T-cell (primary cell): ENCODE measurements around the gene BMERB1. TPM values are rescaled to one million over a fixed set of nuclear protein-coding genes. Genes with fewer than 3 reads are reported as not detected.

Source experiments
- ATAC-seq, 4 experiments: fragments of 200-7000 bp in 3 of 4; fragments of 150-1000 bp in 1 of 4; cut with Tn5 transposase; replicated peaks in 1 of 4; 1 replicate in 3 of 4; 2 replicates in 1 of 4; pipeline ENCODE4 v1.10.0; 2021; ENCODE audit warnings: moderate library complexity in 3 of 4, mild to moderate bottlenecking in 2 of 4, moderate number of reproducible peaks in 1 of 4
- CTCF ChIA-PET, 2 donors: fragments of 300-600 bp; sonication (Branson Sonifier 250); formaldehyde crosslinking; loops; one replicate each; lab custom pipeline; 2022; ENCODE audit warnings: antibody characterized with exemption in 2 of 2; lab: Charles Lee
- POLR2A ChIA-PET, 2 donors: fragments of 300-600 bp; sonication (Branson Sonifier 250); formaldehyde crosslinking; loops; one replicate each; lab custom pipeline; 2022; ENCODE audit warnings: antibody characterized with exemption in 2 of 2; lab: Charles Lee
- DNase-seq, 35 experiments: peaks; one replicate each; pipeline versions ENCODE4 v3.0.0 to v3.0.0-alpha.2; 2013 to 2023
- H3K27ac ChIP-seq: one replicate; pipeline ENCODE4 v1.5.1; 2013; ENCODE audit warnings: low read length
- H3K27me3 ChIP-seq, 2 experiments: replicated peaks in 1 of 2; 1 replicate in 1 of 2; 2 replicates in 1 of 2; pipeline versions ENCODE4 v1.6.1 to v1.7.0; 2013; ENCODE audit warnings: low read length in 1 of 2, mixed read lengths in 1 of 2; ENCODE audit not compliant: control insufficient read depth in 2 of 2, insufficient read depth in 2 of 2; ENCODE audit errors: extremely low read depth in 1 of 2
- H3K36me3 ChIP-seq, 2 donors: 1 replicate in 1 of 2; 2 replicates in 1 of 2; pipeline versions ENCODE4 v1.6.1 to v1.7.0; 2013; ENCODE audit warnings: low read length in 1 of 2; ENCODE audit not compliant: control insufficient read depth in 2 of 2, insufficient read depth in 1 of 2; ENCODE audit errors: extremely low read depth in 1 of 2
- H3K4me1 ChIP-seq, 2 experiments: 1 replicate in 1 of 2; 2 replicates in 1 of 2; pipeline versions ENCODE4 v1.6.1 to v1.7.0; 2013; ENCODE audit warnings: low read length in 2 of 2, mixed read lengths in 1 of 2; ENCODE audit not compliant: insufficient read depth in 2 of 2, control insufficient read depth in 1 of 2; ENCODE audit errors: extremely low read depth in 1 of 2
- H3K4me3 ChIP-seq, 2 donors: 1 replicate in 1 of 2; 2 replicates in 1 of 2; pipeline versions ENCODE4 v1.5.1 to v1.7.0; 2013; ENCODE audit warnings: mild to moderate bottlenecking in 2 of 2, low read length in 1 of 2, moderate library complexity in 1 of 2; ENCODE audit not compliant: control insufficient read depth in 1 of 2; ENCODE audit errors: extremely low read depth in 1 of 2
- H3K9me3 ChIP-seq: 2 replicates; pipeline ENCODE4 v1.7.0; 2013
- H3K27ac Mint-ChIP-seq, 2 donors: one replicate each; pipeline ENCODE4 v1.8.0; 2020 to 2021; ENCODE audit warnings: mild to moderate bottlenecking in 2 of 2, mixed read lengths in 2 of 2
- H3K27me3 Mint-ChIP-seq, 2 donors: one replicate each; pipeline ENCODE4 v1.8.0; 2021 to 2022; ENCODE audit warnings: mixed read lengths in 2 of 2
- H3K36me3 Mint-ChIP-seq: one replicate; pipeline ENCODE4 v1.8.0; 2021; ENCODE audit warnings: mixed read lengths
- H3K4me1 Mint-ChIP-seq, 3 donors: one replicate each; pipeline ENCODE4 v1.8.0; 2020 to 2022; ENCODE audit warnings: mixed read lengths in 3 of 3, mild to moderate bottlenecking in 1 of 3
- H3K4me3 Mint-ChIP-seq, 3 donors: one replicate each; pipeline ENCODE4 v1.8.0; 2020 to 2022; ENCODE audit warnings: mild to moderate bottlenecking in 3 of 3, mixed read lengths in 3 of 3, moderate library complexity in 3 of 3
- H3K9me3 Mint-ChIP-seq, 3 donors: one replicate each; pipeline ENCODE4 v1.8.0; 2020 to 2022; ENCODE audit warnings: mixed read lengths in 3 of 3
- WGBS: methylation state at CpG from one replicate; pipeline ENCODE4 v1.1.5; 2013; ENCODE audit warnings: missing lambda C conversion rate; ENCODE audit not compliant: insufficient coverage; 5-methylcytosine and 5-hydroxymethylcytosine counted together
- total RNA-seq, 35 experiments: library from RNA in 6 of 35; stranded (reverse) in 6 of 35; fragments of 120-200 nt in 1 of 35; gene quantifications; one replicate each; pipeline versions ENCODE4 v1.2.1 to v1.2.4 and lab custom pipeline; 2013 to 2026

The BMERB1 gene
- total RNA-seq, 5 donors from 2014 or later (not counting 1 experiment from before 2014, with no cell fraction given): 2.1 to 9.6 (median 5.6) TPM

DNA sequence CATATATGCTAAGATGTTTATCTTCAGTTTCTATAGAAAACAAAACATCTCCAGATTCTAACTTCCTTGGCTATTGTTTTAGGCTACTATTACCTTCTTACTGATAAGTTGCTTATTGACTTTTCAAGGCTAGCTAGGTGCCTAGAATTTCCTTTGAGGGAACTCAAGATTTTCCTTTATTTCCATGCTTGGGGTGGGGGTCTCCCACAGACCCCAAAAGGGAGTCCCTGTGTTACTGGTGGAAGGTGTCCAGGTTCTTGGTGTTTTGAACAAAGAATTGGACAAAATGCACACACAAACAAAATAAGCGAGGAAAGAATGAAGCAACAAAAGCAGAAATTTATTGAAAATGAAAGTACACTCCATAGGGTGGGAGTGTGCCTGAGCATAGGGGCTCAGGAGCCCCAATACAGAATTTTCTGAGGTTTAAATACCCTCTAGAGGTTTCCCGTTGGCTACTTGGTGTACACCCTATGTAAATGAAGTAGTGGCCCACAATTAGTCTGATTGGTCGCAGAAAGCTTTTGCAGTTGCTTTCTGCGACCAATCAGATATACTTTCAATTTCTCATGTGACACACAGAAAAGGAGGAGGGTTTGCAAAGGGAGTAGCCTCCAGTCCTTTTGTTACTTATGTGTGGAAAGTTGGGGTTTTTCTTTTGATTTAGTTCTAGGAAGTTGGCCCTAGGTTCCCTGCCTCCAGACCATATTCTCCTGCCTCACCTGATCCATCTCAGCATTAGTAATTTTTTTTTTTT, 141.1 kb downstream of the BMERB1 start:
- Histone ChIP-seq H3K9me3 (no peaks in the 10 kb centered on the region), H3K4me1 (no peaks in the 10 kb centered on the region), H3K27ac (no peak overlapping the region), H3K36me3 (no peaks in the 10 kb centered on the region), H3K27me3 (no peaks in the 10 kb centered on the region), H3K4me3 (no peak overlapping the region)
- no peak for DNase-seq
- no peak for ATAC-seq
- Mint-ChIP-seq H3K4me3 (no peak overlapping the region), H3K36me3 (peaks cover 9% of the 10 kb centered on the region), H3K9me3 (no peaks in the 10 kb centered on the region), H3K4me1 (peaks cover 0 to 3% (median 0%) of the 10 kb centered on the region in 3 donors), H3K27ac (peak overlapping the region in 1 of 2 donors; percentile 55), H3K27me3 (no peaks in the 10 kb centered on the region)
- ChIA-PET POLR2A (no interaction called here), CTCF (no interaction called here)
- 100% methylated on average over 1 of the region's 4 CpGs for WGBS

- H3K4me3 ChIP-seq: no peak overlapping the region
- Mint-ChIP-seq H3K4me3 (no peak overlapping the region), H3K27me3 (no peaks in the 10 kb centered on the region), H3K4me1 (peaks cover 0 to 7% (median 5%) of the 10 kb centered on the region in 3 donors), H3K9me3 (no peaks in the 10 kb centered on the region), H3K36me3 (peaks cover 10% of the 10 kb centered on the region), H3K27ac (no peak overlapping the region)
- H3K4me1 ChIP-seq: peaks cover 0 to 2% of the 10 kb centered on the region in 2 experiments
- no peaks in the 10 kb centered on the region for H3K27me3 ChIP-seq
- no peak overlapping the region for H3K27ac ChIP-seq
- WGBS: 92% methylated on average over 7 of the region's 20 CpGs
- DNase-seq (no peak), ATAC-seq (no peak)
- H3K9me3 ChIP-seq: no peaks in the 10 kb centered on the region
- ChIA-PET POLR2A (no interaction called here), CTCF (no interaction called here)
- no peaks in the 10 kb centered on the region for H3K36me3 ChIP-seq
These were observed 142.9 kb downstream of the BMERB1 start for GRCh38 chr16:15576960-15577958.

- Histone ChIP-seq H3K27me3 (no peaks in the 10 kb centered on the region), H3K4me3 (no peak overlapping the region), H3K4me1 (peaks cover 0 to 2% of the 10 kb centered on the region in 2 experiments), H3K27ac (no peak overlapping the region), H3K36me3 (no peaks in the 10 kb centered on the region), H3K9me3 (no peaks in the 10 kb centered on the region)
- H3K4me3 Mint-ChIP-seq: no peak overlapping the region
- ChIA-PET POLR2A (no interaction called here), CTCF (interaction anchor here in 1 of 2 donors (0.6 kb wide), 1 partner anchor 614 kb away, joined by 8 read pairs; no protein-coding TSS in a partner anchor)
- no peaks in the 10 kb centered on the region for H3K9me3 Mint-ChIP-seq
- no peak overlapping the region for H3K27ac Mint-ChIP-seq
- H3K27me3 Mint-ChIP-seq: no peaks in the 10 kb centered on the region
- 74% methylated on average over 4 of the region's 4 CpGs for WGBS
- H3K36me3 Mint-ChIP-seq: peaks cover 10% of the 10 kb centered on the region
- H3K4me1 Mint-ChIP-seq: peaks cover 0 to 7% (median 5%) of the 10 kb centered on the region in 3 donors
- ATAC-seq (no peak), DNase-seq (no peak)
These were observed 144.4 kb downstream of the BMERB1 start for GRCh38 chr16:15578824-15579223.

DNA sequence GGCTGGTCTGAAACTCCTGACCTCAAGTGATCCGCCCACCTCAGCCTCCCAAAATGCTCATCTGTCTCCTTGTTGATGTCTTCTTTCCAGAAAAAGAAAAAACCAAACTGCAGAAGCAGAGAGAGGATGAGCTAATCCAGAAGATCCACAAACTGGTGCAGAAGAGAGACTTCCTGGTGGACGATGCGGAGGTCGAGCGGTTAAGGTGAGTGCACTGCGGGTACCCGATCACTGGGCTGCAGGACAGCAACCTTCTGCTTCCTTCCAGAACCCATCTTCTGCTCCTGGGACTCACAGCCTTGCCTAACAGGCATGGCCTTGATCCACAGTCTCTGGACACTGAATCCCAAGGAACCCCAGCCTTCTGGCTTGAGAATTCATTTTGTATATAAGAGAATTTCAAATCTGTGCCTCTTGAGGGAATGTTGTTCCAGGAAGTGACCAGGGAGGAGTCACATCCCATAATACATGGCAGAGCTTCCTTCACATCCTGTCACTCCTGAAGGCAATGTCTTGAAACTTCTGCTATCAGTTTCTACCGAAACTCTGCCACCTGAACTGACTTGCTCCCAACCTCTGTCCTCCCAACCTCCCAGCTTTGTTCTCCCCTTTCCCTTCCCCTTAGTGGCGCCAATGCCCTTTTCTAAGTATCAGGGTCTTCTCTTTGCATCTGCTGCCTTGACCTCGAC, 146.9 kb downstream of the BMERB1 start:
- H3K36me3 Mint-ChIP-seq: peaks cover 22% of the 10 kb centered on the region

DNA sequence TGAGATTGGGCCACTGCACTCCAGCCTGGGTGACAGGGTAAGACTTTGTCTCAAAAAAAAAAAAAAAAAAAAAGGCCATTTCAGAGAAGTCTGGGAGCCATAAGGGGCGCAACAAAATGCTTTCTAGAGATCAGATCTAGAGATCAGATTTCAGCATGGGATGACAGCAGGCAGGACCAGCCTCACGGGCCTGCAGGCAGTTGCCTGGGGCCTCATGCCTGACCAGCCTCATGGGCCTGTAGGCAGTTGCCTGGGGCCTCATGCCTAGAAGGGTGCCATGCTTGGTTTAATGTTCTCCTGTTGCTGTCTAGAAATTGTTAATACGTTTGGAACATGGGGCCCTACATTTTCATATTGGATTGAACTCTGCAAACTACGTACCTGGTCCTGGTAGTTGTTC, 149.1 kb downstream of the BMERB1 start:
- Histone ChIP-seq H3K4me1 (peaks cover 0 to 2% of the 10 kb centered on the region in 2 experiments), H3K27me3 (no peaks in the 10 kb centered on the region), H3K27ac (no peak overlapping the region), H3K36me3 (peaks cover 0 to 3% of the 10 kb centered on the region in 2 donors), H3K4me3 (no peak overlapping the region), H3K9me3 (no peaks in the 10 kb centered on the region)
- WGBS: 100% methylated on average over 1 of the region's 4 CpGs
- CTCF ChIA-PET: no interaction called here
- no peak for ATAC-seq
- H3K9me3 Mint-ChIP-seq: peaks cover 0 to 12% (median 6%) of the 10 kb centered on the region in 3 donors
- POLR2A ChIA-PET: no interaction called here
- DNase-seq: no peak
- H3K4me1 Mint-ChIP-seq: peaks cover 0 to 12% (median 8%) of the 10 kb centered on the region in 3 donors
- no peak overlapping the region for H3K27ac Mint-ChIP-seq
- peaks cover 38% of the 10 kb centered on the region for H3K36me3 Mint-ChIP-seq
- no peak overlapping the region for H3K4me3 Mint-ChIP-seq
- H3K27me3 Mint-ChIP-seq: no peaks in the 10 kb centered on the region

More for the DNA sequence above, 146.9 kb downstream of the BMERB1 start:
- Histone ChIP-seq H3K27ac (no peak overlapping the region), H3K9me3 (no peaks in the 10 kb centered on the region), H3K36me3 (no peaks in the 10 kb centered on the region), H3K4me3 (no peak overlapping the region), H3K4me1 (peaks cover 0 to 2% of the 10 kb centered on the region in 2 experiments), H3K27me3 (no peaks in the 10 kb centered on the region)
- Mint-ChIP-seq H3K27me3 (no peaks in the 10 kb centered on the region), H3K27ac (peak overlapping the region in 1 of 2 donors; percentile 6), H3K4me3 (no peak overlapping the region), H3K4me1 (peaks cover 0 to 7% (median 4%) of the 10 kb centered on the region in 3 donors), H3K9me3 (peaks cover 0 to 8% (median 6%) of the 10 kb centered on the region in 3 donors)
- ChIA-PET CTCF (no interaction called here), POLR2A (no interaction called here)
- no peak for ATAC-seq
- DNase-seq: no peak
- WGBS: 89% methylated on average over 5 of the region's 10 CpGs
